HepG2 (cell line): ENCODE results near the gene SMIM14. TPM values are rescaled to one million over a fixed set of nuclear protein-coding genes. Genes with fewer than 3 reads are reported as not detected.
A peak's percentile ranks its signal among the peaks of the same experiment; 100 is the strongest.

Source experiments
- CCAR2 ChIP-seq: fragments of 200-400 bp; formaldehyde crosslinking; optimal IDR thresholded peaks from 2 replicates; pipeline ENCODE3; 2018; ENCODE audit warnings: low read depth, mild to moderate bottlenecking, low read length, moderate library complexity
- DZIP1 ChIP-seq: sonication (generic); formaldehyde crosslinking; IDR thresholded peaks from 2 replicates; pipeline ENCODE4 v1.5.0; 2020; ENCODE audit warnings: mild to moderate bottlenecking, missing genetic modification reagents
- HMG20A ChIP-seq: IDR thresholded peaks from 2 replicates; pipeline ENCODE4 v1.6.1; 2016; ENCODE audit warnings: borderline replicate concordance
- KAT2B ChIP-seq: fragments of 150-350 bp; IDR thresholded peaks from 2 replicates; pipeline ENCODE4 v1.6.1; 2014; ENCODE audit warnings: low read depth, low read length, borderline replicate concordance
- KLF13 ChIP-seq: sonication (generic); formaldehyde crosslinking; IDR thresholded peaks from 2 replicates; pipeline ENCODE4 v1.4.0; 2020; ENCODE audit warnings: mild to moderate bottlenecking, missing genetic modification reagents
- NCOA1 ChIP-seq: sonication (generic); formaldehyde crosslinking; IDR thresholded peaks from 2 replicates; pipeline ENCODE4 v1.9.0; 2021; ENCODE audit warnings: missing genetic modification reagents
- NFRKB ChIP-seq: fragments of 450-650 bp; IDR thresholded peaks from 2 replicates; pipeline ENCODE4 v1.6.1; 2017
- REL ChIP-seq: sonication (generic); formaldehyde crosslinking; conservative IDR thresholded peaks from 2 replicates; pipeline ENCODE4 v1.8.0; 2022; ENCODE audit warnings: mild to moderate bottlenecking, missing genetic modification reagents, moderate library complexity
- SALL2 ChIP-seq: sonication (generic); formaldehyde crosslinking; IDR thresholded peaks from 2 replicates; pipeline ENCODE4 v1.8.1; 2023; ENCODE audit warnings: mild to moderate bottlenecking, missing genetic modification reagents, inconsistent platforms
- SMAD1 ChIP-seq: sonication (generic); formaldehyde crosslinking; IDR thresholded peaks from 2 replicates; pipeline ENCODE4 v1.4.0; 2020; ENCODE audit warnings: missing genetic modification reagents, low read depth, mild to moderate bottlenecking, borderline replicate concordance
- SMYD3 ChIP-seq: sonication (generic); formaldehyde crosslinking; IDR thresholded peaks from 2 replicates; pipeline ENCODE4 v1.8.1; 2023; ENCODE audit warnings: mild to moderate bottlenecking, missing genetic modification reagents
- TCF7L2 ChIP-seq: IDR thresholded peaks from 2 replicates; pipeline ENCODE4 v1.6.1; 2011; ENCODE audit warnings: mild to moderate bottlenecking, low read depth, low read length, moderate library complexity
- ZBTB21 ChIP-seq: sonication (generic); formaldehyde crosslinking; IDR thresholded peaks from 2 replicates; pipeline ENCODE4 v1.4.0; 2020; ENCODE audit warnings: missing genetic modification reagents
- ZFP90 ChIP-seq: sonication (generic); formaldehyde crosslinking; IDR thresholded peaks from 2 replicates; pipeline ENCODE4 v1.8.0; 2022; ENCODE audit warnings: missing genetic modification reagents, mild to moderate bottlenecking, inconsistent platforms, borderline replicate concordance
- ZNF205 ChIP-seq: IDR thresholded peaks from 2 replicates; pipeline ENCODE4 v1.6.1; 2018; ENCODE audit warnings: missing biosample characterization, missing genetic modification reagents
- ZNF275 ChIP-seq: sonication (generic); formaldehyde crosslinking; IDR thresholded peaks from 2 replicates; pipeline ENCODE4 v1.8.0; 2022; ENCODE audit warnings: missing genetic modification reagents, mild to moderate bottlenecking, inconsistent platforms, borderline replicate concordance
- ZNF292 ChIP-seq: sonication (generic); formaldehyde crosslinking; IDR thresholded peaks from 2 replicates; pipeline ENCODE4 v1.8.1; 2022; ENCODE audit warnings: mild to moderate bottlenecking, low read depth, missing genetic modification reagents, borderline replicate concordance
- ZNF639 ChIP-seq: conservative IDR thresholded peaks from 2 replicates; pipeline ENCODE4 v1.6.1; 2018; ENCODE audit warnings: missing genetic modification reagents
- ZNF770 ChIP-seq: sonication (generic); formaldehyde crosslinking; IDR thresholded peaks from 2 replicates; pipeline ENCODE4 v1.5.0; 2020; ENCODE audit warnings: mild to moderate bottlenecking, missing genetic modification reagents
- polyA plus RNA-seq, 8 experiments: library from polyadenylated mRNA; depleted of rRNA in 3 of 8; stranded (reverse) in 7 of 8; unstranded in 1 of 8; fragments of >200 nt; fragmentation: Illumina TruSeq in 4 of 8; extraction: Trizol in 4 of 8; gene quantifications; 2 replicates each; pipeline versions ENCODE4 v1.2.1 to v1.2.3, GENCODE V29; 2011 to 2016; ENCODE audit warnings: low read depth in 4 of 8, missing spikeins in 1 of 8, mixed read lengths in 1 of 8; ENCODE audit not compliant: insufficient read depth in 1 of 8
- total RNA-seq, 5 experiments: library from RNA; depleted of rRNA; stranded (reverse); fragments of >200 nt; fragmentation: Illumina TruSeq; extraction: Trizol; gene quantifications; 2 replicates each; pipeline ENCODE4 v1.2.3, GENCODE V29; 2016; ENCODE audit warnings: low read depth in 1 of 5

Gene SMIM14
- total and polyA plus RNA-seq, 2 of the 13 experiments (the other 11 are each of a cell fraction or from before 2014, with no cell fraction given) = 16.3 to 28.1 TPM

GRCh38 chr4:39638354-39639239 is at the start of gene SMIM14 (continued):
- TF ChIP-seq ZNF275 (CRISPR knock-in tag) (peak; percentile 84; the same call in 1 of the 2 replicates), KAT2B (no peak), KLF13 (CRISPR knock-in tag) (no peak), HMG20A (peak; percentile 42; the same call in 1 of the 2 replicates), ZNF639 (peak; percentile 88; the same call in 1 of the 2 replicates), ZNF770 (CRISPR knock-in tag) (peak; percentile 48; the same call in 1 of the 2 replicates), ZBTB21 (CRISPR knock-in tag) (peak; percentile 70; the same call in 1 of the 2 replicates), CCAR2 (no peak), REL (CRISPR knock-in tag) (peak; percentile 77; the same call in 1 of the 2 replicates), NCOA1 (no peak; the same call in 1 of the 2 replicates), SMAD1 (no peak), ZNF205 (CRISPR knock-in tag) (peak; percentile 46; the same call in 1 of the 2 replicates), DZIP1 (CRISPR knock-in tag) (no peak), TCF7L2 (no peak), SMYD3 (CRISPR knock-in tag) (no peak), ZNF292 (CRISPR knock-in tag) (0 out of 2 replicates have a peak, but pooled peaks have one; percentile 61), SALL2 (CRISPR knock-in tag) (peak; percentile 76; the same call in 1 of the 2 replicates), ZFP90 (CRISPR knock-in tag) (peak; percentile 46; the same call in 1 of the 2 replicates), NFRKB (no peak)
